ENCODE measurements around the gene NES.
"Not testable (repeated sequence)": the region's sequence is repeated elsewhere in the genome, so short reads cannot be mapped to it uniquely, and the experiment has no call there.

Gene NES

GRCh38 chr1:156644640-156645039 is 32.6 kb downstream of the NES start:
- no peak for DNase-seq (ENCODE audit: low read depth, low spot score)

GRCh38 chr1:156644146-156644545 is 33.1 kb downstream of the NES start:
- DNase-seq (ENCODE audit: low read depth, low spot score), result no peak

GRCh38 chr1:156643778-156644092 is 33.5 kb downstream of the NES start:
- no peak for DNase-seq (ENCODE audit: low read depth, low spot score)

GRCh38 chr1:156643049-156643777 is 34.0 kb downstream of the NES start:
- no peak for DNase-seq (ENCODE audit: low read depth, low spot score)

GRCh38 chr1:156642265-156643048 is 34.8 kb downstream of the NES start:
- DNase-seq (ENCODE audit: low read depth, low spot score), result no peak

- no peak for DNase-seq (ENCODE audit: low read depth, low spot score)
Measured at GRCh38 chr1:156641761-156642264, 35.4 kb downstream of the NES start, which contains the start of gene BCAN. BCAN (plus strand) TSS chr1:156642117; CDS start chr1:156646055, 3,938 bp downstream.

- DNase-seq (ENCODE audit: low read depth, low spot score), result no peak
Measured at GRCh38 chr1:156640842-156641706, 36.1 kb downstream of the NES start.

- no peak for DNase-seq (ENCODE audit: low read depth, low spot score)
Measured at GRCh38 chr1:156639601-156640101, 37.6 kb downstream of the NES start.

- no peak for DNase-seq (ENCODE audit: low read depth, low spot score)
Measured at GRCh38 chr1:156638189-156638985, 38.8 kb downstream of the NES start.

GRCh38 chr1:156632355-156632754 is 44.9 kb downstream of the NES start:
- DNase-seq (ENCODE audit: low read depth, low spot score), result no peak

GRCh38 chr1:156631152-156631551 is 46.1 kb downstream of the NES start:
- not testable (repeated sequence) for DNase-seq (ENCODE audit: low read depth, low spot score)

- no peak for DNase-seq (ENCODE audit: low read depth, low spot score)
Measured at GRCh38 chr1:156629823-156630449, 47.3 kb downstream of the NES start.

- no peak for DNase-seq (ENCODE audit: low read depth, low spot score)
Measured at GRCh38 chr1:156627313-156627880, 49.8 kb downstream of the NES start.

- DNase-seq (ENCODE audit: low read depth, low spot score), result no peak
Measured at GRCh38 chr1:156626079-156626438, 51.1 kb downstream of the NES start.

GRCh38 chr1:156625436-156626078 is 51.6 kb downstream of the NES start:
- no peak for DNase-seq (ENCODE audit: low read depth, low spot score)

- no peak for DNase-seq (ENCODE audit: low read depth, low spot score)
Measured at GRCh38 chr1:156624814-156625435, 52.3 kb downstream of the NES start.

- no peak for DNase-seq (ENCODE audit: low read depth, low spot score)
Measured at GRCh38 chr1:156623946-156624813, 53.0 kb downstream of the NES start.

- DNase-seq (ENCODE audit: low read depth, low spot score), result no peak
Measured at GRCh38 chr1:156622581-156623297, 54.5 kb downstream of the NES start.

All from brain pericyte (primary cell).